Retinal pigment epithelial cell (primary cell): Measurements from ENCODE around the gene ATF6.

Experiments
- DNase-seq: peaks from one replicate; pipeline ENCODE4 v3.0.0-alpha.2; 2010; ENCODE audit warnings: low read depth
- H3K4me3 ChIP-seq: 2 replicates; pipeline ENCODE4 v1.5.1; 2011; ENCODE audit warnings: mild to moderate bottlenecking, low read length, control low read depth, moderate library complexity
- TF ChIP-seq, protein P1 (sequence below): conservative IDR thresholded peaks from 2 replicates; pipeline ENCODE4 v1.5.1; 2011; ENCODE audit warnings: low read depth, low read length, control low read depth, inconsistent platforms

Gene ATF6, protein sequence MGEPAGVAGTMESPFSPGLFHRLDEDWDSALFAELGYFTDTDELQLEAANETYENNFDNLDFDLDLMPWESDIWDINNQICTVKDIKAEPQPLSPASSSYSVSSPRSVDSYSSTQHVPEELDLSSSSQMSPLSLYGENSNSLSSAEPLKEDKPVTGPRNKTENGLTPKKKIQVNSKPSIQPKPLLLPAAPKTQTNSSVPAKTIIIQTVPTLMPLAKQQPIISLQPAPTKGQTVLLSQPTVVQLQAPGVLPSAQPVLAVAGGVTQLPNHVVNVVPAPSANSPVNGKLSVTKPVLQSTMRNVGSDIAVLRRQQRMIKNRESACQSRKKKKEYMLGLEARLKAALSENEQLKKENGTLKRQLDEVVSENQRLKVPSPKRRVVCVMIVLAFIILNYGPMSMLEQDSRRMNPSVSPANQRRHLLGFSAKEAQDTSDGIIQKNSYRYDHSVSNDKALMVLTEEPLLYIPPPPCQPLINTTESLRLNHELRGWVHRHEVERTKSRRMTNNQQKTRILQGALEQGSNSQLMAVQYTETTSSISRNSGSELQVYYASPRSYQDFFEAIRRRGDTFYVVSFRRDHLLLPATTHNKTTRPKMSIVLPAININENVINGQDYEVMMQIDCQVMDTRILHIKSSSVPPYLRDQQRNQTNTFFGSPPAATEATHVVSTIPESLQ

DNA sequence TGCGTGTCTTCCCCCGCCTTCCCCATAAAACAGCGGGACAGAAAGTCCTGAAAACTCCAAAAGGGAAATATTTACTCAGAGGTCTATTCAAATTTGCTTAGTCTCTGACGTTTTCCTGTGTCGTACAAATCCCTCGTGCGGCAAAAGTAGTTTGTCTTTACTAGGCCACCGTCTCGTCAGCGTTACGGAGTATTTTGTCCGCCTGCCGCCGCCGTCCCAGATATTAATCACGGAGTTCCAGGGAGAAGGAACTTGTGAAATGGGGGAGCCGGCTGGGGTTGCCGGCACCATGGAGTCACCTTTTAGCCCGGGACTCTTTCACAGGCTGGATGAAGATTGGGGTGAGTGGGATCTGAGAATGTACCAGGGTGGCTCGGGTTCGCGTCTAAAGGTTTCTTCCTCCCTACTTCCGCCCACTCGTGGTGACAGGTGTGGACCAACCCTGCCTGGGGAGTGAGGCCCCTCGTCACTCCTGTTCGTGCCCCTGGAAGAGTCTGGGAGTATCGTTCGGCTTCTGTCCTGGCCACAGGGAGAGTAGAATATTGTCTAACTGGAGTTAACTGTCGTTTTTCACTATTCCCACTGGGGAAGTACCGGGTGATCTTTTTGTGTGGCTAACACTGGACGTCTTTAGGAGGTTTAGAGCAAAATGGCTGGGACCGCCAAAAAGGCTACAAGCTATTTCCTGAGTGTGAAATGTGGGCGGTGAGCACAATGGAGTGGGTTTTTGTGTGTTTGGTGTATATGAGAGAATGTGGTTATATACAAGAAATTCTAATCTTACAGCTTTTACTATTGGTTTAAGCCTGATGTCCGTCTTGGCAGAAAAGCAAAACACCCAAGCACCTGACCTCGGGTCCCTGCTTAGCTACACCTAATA is at the start of gene ATF6:
TSS of gene ATF6 (plus strand) at position 219 of the 880 bp plus-strand sequence. CDS start at position 260, 41 bp downstream.
- TF ChIP-seq, protein P1, sequence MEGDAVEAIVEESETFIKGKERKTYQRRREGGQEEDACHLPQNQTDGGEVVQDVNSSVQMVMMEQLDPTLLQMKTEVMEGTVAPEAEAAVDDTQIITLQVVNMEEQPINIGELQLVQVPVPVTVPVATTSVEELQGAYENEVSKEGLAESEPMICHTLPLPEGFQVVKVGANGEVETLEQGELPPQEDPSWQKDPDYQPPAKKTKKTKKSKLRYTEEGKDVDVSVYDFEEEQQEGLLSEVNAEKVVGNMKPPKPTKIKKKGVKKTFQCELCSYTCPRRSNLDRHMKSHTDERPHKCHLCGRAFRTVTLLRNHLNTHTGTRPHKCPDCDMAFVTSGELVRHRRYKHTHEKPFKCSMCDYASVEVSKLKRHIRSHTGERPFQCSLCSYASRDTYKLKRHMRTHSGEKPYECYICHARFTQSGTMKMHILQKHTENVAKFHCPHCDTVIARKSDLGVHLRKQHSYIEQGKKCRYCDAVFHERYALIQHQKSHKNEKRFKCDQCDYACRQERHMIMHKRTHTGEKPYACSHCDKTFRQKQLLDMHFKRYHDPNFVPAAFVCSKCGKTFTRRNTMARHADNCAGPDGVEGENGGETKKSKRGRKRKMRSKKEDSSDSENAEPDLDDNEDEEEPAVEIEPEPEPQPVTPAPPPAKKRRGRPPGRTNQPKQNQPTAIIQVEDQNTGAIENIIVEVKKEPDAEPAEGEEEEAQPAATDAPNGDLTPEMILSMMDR = no peak
- peak within 1 kb of the TSS; percentile 99 for H3K4me3 ChIP-seq
- peak; percentile 80 for DNase-seq

DNA sequence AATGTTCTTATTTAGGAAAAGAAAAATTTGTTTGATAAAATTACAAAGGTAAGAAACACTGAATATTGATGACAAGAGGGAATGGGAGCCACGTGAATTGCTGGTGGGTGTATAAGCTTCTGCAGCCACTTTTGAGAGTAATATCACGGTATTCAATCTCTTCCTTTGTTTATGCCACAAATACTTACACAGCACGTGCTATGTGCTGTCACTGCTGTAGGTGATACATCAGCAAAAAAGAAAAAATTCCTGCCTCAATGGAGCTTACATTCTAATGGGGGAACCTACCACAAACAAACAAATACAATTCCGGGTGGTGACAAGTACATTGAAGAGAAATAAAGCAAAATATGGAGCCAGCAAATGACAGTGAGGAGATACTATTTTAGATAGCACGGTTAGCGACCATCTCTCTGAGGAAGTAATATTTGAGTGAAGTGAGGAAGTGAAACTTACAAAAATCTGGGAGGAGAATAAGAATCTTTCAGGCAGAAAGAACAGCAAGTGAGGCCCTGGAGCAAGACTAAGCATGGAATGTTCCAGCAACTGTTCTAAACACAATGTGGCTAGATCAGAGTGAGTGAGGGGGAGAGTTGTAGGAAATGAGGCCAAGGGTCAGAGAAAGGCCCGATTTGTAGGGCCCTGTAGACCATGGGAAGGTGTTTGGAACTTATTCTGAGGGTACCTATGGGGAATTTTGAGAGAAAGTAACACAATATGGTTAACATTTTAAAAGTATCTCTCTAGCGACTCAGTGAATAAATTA is 47.4 kb upstream of the ATF6 start:
- TF ChIP-seq, protein P1 = no peak
- no peak for DNase-seq
- no peak overlapping the region for H3K4me3 ChIP-seq

DNA sequence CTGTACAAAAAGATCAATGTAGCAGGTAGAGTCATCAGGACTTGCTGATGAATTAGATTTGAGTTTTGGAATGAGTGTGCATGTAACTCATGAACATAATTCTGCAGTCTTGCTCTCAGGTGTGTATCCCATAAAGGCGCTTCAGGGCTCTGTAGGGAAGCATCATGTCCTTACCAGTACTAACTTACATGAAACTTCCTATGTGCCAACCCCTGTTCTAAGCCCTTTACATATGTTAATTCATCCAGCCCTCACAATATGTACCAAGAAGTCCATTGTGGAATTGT is 46.9 kb upstream of the ATF6 start:
- no peak for DNase-seq

DNA sequence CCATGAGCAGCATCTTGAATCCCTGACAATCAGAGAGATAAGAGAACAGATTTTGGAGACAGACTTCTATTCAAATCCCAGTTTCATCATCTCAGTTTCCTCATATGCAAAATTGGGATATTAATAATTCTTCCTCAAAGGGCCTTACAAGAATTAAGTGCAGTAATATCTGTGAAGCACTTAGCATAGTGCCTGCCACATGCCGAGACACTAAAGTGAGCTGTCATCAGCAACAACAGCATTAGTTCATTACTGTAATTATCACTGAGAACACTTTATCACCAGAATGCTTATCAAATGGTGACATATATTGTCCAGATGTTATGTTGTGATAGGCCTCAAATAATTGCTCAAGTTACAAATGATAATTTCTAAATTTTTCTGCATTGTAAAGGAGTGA is 45.7 kb upstream of the ATF6 start:
- no peak for DNase-seq
- H3K4me3 ChIP-seq = no peak overlapping the region
- TF ChIP-seq, protein P1 = no peak

More for the DNA sequence above, 46.9 kb upstream of the ATF6 start:
- H3K4me3 ChIP-seq = no peak overlapping the region
- TF ChIP-seq, protein P1 = no peak

DNA sequence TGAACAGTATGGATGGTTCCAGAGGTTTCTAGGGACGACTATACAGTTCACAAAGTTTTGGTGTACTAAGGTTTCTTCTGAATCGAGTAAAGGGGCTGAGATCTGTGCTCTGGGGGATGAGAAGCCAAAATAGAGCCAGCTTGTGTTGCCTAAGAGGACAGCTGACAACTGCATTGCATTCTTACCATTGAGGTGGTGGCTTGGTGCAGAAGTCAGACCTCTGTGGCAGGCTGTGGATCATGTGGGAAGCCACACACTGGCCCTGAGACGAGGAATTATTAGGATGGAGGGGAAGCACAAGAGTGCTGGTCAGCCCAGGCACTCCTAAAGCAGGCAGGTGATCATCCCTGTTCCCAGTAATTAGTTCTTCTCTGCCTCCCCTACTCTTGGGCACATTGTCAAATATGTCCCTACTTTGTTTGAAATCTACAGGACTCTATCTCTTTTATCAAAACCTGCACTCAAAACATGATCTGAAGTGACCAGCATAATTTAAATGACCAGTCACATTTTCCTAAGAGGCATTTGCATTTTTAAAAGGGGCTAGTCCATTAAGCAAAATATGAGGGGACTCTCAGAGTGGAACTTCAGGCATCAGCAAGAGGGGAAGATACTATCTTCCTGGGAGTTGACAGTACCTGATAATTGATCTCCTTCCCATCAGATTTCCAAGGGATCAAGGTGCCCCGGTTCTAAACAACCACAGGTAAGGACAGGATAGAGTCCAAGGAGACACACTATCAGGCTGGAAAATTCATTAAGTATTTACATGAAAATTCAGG is 45.0 kb upstream of the ATF6 start, which contains the start of gene FCRLB:
TSS of gene FCRLB (plus strand) at position 589 of the 782 bp plus-strand sequence. CDS start 1,129 bp downstream, outside the sequence.
- TF ChIP-seq, protein P1 = no peak
- H3K4me3 ChIP-seq = no peak within 1 kb of the TSS
- no peak for DNase-seq
